SIG-M5 treated with dmso at 0.1 percent for 504 hours (cell line): ENCODE measurements around the gene SCFD1.
"Not testable (repeated sequence)": the region's sequence is repeated elsewhere in the genome, so short reads cannot be mapped to it uniquely, and the experiment has no call there.

Experiments used
- DNase-seq: peaks from one replicate; lab custom pipeline; 2025; ENCODE audit not compliant: unreplicated experiment; lab: John Stamatoyannopoulos, UW

SCFD1 gene, protein sequence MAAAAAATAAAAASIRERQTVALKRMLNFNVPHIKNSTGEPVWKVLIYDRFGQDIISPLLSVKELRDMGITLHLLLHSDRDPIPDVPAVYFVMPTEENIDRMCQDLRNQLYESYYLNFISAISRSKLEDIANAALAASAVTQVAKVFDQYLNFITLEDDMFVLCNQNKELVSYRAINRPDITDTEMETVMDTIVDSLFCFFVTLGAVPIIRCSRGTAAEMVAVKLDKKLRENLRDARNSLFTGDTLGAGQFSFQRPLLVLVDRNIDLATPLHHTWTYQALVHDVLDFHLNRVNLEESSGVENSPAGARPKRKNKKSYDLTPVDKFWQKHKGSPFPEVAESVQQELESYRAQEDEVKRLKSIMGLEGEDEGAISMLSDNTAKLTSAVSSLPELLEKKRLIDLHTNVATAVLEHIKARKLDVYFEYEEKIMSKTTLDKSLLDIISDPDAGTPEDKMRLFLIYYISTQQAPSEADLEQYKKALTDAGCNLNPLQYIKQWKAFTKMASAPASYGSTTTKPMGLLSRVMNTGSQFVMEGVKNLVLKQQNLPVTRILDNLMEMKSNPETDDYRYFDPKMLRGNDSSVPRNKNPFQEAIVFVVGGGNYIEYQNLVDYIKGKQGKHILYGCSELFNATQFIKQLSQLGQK

DNA sequence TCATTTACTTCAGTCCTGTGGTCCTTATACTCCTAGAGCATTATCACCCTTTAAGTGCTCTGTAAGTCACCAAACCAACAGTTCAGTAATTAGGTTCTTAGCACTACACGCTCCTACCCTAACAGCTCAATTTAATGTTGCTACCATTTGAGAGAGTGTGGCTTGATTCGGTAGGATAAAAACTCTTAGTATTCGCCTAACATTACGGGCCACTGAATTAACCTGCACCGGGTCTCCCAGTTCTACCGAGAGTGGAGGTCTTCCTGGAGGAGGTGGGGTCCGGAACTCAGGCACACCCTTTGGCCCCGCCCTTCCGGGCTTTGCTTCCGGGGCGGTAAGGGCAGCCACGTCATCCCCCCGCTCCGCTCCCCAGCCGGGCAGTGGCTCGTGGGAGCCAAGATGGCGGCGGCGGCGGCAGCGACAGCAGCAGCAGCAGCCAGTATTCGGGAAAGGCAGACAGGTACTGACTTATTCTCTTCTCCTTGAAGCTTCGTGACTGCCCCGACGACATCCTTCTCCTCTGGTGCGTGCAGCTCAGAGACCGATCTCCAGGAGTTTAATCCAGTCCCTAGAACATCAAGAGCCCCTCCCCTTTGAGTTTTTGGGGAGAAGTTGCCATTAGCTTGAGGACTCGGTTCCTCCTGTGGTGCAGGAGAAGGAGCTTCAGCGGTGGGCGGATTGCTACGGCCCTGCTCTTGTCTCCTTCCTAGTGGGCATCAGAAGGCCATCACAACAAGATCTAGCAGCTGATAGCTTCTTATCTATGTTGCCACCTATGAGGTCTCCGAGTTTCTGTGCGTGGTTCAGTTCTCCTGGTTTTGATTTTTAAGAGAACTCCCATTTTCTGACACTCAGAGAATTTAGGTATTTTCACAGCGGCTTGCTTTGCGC, at the start of gene SCFD1:
Gene SCFD1, plus strand, starts transcription at position 380 of the 891 bp plus-strand sequence. Its CDS starts 20 bp downstream, at position 400.
- peak; percentile 87 for DNase-seq

DNA sequence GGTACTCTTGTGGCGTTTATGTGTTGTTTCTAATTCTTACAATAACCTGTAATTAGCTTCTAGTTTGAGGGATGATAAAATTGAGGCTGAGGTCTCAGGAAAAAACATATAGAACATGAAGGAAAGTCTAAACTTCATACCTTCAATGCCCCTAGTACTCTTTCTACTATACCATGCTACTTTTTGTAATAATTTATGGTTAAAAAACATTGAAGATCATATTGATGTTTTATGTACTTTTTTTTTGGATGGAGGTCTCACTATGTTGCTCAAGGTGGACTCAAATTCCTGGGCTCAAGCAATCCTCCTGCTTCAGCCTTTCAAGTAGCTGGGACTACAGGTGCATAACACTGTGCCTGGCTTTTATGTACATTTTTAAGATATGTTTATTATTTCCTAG, 49.3 kb upstream of the SCFD1 start:
- DNase-seq, result no peak

DNA sequence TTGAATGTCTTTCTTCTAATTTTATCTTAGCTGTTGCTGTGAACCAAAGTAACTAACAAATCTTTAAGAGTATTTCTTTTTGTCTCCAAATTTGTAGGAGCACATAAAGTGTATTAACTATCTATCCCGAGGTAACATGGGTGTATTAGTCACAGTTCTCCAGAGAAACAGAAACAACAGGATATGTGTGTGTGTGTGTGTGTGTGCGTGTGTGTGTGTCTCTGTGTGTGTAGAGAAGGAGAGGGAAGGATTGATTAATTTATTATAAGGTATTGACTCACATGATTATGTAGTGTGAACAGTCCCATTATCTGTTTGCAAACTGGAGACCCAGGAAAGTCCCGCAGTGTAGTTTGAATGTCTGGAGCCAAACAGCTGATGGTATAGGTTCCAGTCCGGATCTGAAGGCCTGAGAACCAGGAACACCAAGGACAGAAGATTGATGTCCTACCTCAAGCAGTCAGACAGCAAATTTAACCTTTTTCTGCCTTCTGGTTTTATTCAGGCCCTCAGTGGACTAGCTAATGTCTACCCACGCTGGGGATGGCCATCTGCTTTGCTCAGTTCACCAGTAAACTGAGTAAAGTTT, 48.8 kb upstream of the SCFD1 start:
- no peak for DNase-seq

DNA sequence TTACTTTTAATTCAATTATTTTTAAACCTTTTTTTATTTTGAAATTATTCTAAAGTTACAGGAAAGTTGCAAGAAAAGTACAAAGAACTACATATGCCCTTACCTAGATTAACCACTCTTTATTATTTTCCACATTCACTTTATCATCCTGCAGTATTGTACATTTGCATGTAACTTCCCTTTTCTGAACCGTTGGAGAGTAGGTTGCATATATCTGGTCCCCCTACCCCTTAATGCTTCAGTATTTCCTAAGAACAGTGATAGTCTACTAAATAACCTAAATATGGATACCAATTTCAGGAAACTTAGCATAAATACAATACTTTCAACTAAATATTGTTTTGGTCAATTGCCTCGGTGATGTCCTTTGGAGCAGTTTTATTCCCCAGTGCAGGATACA, 48.2 kb upstream of the SCFD1 start:
- DNase-seq, result peak; percentile 38

DNA sequence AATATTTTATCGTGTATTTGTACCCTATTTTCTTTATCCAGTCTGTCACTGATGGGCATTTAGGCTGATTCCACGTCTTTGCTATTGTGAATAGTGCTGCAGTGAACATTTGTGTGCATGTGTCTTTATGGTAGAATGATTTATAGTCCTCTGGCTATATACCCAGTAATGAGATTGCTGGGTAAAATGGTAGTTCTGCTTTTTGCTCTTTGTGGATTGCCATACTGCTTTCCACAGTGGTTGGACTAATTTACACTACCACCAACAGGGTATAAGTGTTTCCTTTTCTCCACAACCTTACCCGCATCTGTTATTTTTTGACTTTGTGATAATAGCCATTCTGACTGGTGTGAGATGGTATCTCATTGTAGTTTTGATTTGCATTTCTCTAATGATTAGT, 47.3 kb upstream of the SCFD1 start:
- not testable (repeated sequence) for DNase-seq

DNA sequence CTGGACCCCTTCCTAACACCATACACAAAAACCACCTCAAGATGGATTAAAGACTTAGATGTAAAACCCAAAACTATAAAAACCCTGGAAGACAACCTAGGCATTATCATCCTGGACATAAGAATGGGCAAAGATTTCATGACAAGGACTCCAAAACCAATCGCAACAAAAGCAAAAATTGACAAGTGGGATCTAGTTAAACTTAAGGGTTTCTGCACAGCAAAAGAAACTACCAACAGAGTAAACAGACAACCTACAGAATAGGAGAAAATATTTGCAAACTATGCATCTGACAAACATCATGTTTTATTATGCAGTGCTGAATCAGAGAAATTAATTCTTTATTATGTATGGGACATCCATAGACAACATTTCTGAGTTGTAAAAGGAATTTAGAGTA, 45.8 kb upstream of the SCFD1 start:
- not testable (repeated sequence) for DNase-seq

DNA sequence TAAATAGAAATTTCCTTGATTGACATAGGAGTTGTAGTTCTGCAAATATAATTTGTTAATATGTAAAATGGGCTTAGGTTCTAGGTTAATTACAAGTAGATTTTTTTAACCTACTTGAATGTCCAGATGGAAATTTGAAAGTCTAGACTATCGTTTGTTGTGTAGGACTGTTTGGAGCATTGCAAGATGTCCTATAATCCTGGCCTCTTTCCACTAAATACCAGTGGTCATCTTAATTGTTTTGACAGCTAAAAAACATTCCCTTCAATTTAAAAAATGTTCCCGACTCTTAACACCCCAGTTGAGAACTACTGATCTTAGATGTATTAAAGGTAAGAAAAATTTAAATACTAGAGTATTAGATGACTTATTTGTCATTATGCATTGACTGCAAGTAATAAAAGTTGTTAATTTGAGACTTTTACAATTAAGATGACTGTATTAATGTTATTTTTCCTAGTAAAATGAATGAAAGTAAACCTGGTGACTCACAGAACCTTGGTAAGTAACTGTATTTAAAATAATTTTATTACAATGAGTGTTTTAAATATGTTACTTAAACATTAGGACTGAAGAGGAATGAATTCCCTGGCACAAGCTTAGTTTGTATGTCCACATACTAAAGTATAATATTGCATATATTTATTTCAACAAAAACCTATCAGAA, 41.4 kb upstream of the SCFD1 start:
- DNase-seq, result no peak

DNA sequence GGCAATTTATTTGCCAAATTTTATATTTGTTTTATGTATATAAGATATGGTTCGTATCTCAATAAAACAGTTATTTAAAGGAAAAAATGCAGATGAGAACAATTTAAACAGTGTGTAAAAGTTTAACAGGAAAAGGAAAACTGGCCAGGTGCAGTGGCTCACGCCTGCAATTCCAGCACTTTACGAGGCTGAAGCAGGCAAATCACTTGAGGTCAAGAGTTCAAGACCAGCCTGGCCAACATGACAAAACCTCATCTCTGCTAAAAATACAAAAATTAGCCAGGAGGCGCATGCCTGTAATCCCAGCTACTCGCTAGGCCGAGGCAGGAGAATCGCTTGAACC, 40.9 kb upstream of the SCFD1 start:
- DNase-seq, result no peak

DNA sequence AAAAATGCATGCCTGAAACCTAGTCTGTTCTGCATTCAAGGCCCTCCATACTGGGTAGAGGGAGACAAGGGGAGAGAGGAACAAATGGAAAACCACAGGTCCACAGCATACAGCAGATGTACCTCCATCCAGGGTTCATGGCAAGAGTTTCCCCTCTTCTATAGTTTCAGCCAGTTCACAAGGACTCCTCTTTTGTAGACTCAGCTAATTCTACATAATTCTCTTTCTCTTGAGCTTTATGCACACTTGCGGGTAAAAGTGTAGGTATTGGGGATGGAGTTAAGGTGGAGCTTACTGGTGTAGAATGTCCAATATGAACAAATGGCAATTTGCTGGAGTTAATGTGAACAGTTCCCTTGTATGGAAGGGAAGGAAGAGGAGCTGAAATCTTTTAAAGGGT, 39.7 kb upstream of the SCFD1 start:
- no peak for DNase-seq

DNA sequence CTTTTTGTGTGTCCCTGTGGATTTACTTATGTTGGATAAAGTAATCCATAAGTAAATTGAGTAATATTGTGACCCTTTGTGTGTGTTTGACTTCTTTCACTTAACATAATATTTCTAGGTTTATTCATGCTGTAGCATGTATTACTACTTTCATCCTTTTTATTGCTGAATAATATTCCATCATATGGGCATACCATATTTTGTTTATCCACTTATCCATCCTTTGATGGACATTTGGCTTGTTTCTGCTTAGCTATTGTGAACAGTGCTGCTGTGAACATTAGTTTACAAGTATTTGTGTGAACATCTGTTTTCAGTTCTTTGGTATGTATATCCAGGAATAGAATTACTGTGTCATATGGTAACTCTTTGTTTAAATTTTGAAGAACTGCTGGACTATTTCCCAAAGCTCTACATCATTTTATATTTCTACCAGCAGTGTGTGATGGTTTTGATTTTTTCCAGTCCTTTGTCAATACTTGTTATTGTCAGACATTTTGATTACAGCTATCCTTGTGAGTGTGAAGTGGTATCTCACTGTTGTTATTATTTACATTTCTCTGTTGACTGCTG, 38.0 kb upstream of the SCFD1 start:
- DNase-seq, result no peak

DNA sequence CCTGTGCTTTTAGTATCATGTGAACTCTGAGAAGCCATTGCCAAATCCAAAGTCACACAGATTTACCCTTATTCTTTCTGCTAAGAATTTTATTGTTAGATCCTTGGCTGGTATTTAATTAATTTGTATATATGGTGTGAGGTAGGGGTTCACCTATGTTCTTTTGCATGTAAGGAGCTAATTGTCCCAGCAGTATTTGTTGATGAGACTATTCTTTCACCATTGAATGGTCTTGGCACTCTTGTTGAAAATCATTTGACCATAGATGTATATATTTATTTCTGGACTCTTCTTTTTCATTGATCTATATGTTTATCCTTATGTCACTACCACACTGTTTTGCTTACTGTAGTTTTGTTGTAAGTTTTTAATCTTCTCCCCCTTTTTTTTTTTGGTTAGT, 36.9 kb upstream of the SCFD1 start:
- no peak for DNase-seq

DNA sequence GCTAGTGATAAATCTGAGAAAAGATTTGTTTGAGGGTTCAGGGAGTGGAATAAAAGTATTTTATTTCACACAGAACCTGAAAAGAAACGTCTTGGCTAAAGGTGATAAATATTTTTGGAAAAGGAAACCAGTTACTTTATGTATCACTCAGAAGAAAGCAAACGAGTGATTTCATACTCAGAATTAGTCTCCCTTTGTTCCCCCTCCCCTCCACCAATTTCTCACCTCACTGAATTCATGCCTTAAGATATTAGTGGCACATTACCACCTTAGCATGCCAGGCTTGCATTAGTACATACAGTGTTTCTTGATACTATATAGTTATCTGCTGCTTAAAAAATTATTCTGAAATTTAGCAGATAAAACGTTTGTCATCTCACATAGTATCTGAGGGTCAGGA, 35.0 kb upstream of the SCFD1 start:
- no peak for DNase-seq

DNA sequence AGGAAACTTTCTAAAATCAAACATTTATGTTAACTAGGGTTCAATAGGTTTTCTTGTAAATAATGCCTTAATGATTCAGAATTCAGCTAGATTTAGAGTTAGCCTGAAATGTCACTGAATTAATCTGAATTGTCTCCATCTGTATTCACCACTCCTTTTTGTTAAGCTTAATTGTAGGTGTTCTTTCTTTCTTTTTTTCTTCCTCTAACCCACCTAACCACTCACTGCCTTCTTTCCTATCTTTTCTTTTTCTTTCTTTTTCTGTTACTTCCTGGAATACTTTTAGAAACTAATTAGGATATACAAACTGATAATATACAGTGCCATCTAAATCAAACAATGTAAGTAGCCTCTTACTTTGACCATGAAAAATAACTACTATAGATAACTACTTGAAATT, 33.2 kb upstream of the SCFD1 start:
- DNase-seq, result no peak

DNA sequence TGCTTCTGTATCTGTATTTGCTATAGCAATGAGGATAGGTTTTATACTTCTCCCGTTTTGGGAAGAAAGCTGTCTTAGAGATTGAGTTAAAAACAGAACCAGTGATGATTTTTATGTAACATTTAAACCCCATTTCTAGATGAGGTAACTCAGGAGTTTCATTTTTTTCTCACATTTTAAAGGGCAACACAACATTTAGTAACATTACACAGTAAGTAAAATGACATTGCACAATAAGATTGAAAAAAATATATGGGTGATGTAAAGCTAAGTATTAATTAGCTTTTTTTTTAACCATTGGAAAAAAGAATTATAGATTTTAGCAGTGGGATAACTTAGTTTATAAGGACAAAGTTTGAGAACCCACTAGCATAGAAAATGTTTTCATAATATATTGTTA, 25.2 kb upstream of the SCFD1 start:
- no peak for DNase-seq

DNA sequence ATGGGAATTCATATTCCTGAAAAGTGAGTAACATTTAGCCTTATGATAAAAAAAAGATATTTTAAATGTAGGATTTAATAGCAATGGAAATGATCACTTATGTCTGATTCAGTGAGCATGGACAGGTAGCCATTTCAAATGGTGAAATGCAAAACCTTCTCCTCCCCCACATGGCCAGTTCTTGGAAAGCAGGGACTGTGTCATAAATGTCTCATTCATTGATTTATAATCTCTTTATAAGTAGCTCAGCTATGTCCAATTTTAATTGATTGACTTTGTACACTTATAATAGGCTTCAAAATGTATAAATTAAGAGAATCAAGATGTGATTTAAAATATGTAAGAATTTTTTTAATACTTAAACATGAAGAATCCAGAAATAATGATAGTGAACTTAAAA, 24.6 kb upstream of the SCFD1 start:
- no peak for DNase-seq

DNA sequence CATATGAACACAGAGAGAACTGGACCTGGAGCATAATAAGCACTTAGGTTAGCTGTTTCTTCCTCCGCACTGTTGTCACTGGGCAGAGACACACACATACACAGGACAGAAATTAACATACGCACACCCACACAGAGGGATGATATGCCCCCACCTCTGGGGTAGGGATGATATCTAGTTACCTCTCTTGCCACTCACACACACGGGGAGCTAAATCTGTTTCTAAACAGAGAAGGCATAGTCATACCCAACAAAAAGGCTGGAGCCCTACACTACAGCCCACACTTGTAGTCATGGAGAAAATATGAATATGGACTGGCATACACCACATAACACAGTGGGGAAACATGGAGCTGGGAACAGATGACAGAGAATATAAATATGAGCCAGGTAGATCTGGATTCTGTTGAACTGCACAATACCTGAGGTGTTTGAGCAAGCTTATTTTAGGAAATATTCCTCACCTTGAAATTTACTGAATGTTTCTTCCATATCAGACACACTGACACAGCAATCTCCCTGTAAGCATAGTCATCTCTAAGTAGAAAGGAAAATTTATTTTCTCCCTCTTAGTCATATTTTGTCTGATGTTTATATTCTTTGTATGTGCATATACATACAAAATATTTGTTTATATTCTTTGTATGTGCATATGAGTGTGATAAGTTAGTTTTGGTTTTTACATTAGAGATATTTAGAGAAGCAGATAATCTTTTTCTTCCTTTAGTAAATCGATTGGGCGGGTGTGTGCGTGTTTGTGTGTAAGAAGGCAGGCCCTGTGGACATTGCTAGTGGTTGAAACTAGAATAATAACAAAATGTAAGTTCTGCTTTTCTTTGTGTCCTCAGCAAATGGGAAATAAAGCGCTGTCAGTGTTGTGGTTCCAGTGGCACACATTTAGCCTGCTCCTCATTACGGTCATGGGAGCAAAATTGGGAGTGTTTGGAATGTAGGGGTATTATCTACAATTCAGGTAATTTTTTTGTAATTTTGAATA, 20.9 kb upstream of the SCFD1 start:
- DNase-seq, result peak; percentile 24

DNA sequence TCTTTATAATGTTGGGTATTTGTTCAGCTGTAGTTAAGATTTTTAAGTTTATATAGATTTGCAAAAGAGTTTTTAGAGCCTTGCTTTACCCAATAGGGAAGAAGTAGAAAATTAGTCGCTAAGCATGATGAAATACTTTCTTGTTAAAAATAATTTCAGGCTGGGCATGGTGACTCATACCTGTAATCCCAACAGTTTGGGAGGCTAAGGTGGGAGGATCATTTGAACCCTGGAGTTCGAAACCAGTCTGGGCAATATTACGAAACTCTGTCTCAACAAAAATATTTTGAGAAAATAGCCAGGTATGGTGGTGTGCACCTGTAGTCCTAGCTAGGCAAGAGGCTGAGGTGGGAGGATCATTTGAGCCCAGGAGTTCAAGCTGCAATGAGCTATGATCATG, 18.7 kb upstream of the SCFD1 start:
- DNase-seq, result no peak

DNA sequence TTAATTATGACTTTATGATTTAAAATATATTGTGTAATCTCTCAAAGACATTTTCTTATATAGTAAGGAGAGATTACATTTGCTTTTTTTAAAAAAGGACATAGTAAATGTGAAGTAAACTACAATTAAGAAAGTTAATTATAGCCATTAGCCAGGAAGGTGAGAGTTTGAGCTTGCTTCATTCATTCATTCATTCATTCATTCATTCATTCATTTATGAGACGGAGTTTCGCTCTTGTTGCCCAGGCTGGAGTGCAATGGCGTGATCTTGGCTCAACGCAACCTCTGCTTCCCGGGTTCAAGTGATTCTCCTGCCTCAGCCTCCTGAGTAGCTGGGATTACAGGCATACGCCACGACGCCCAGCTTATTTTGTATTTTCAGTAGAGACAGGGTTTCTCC, 17.4 kb upstream of the SCFD1 start:
- DNase-seq, result not testable (repeated sequence)

DNA sequence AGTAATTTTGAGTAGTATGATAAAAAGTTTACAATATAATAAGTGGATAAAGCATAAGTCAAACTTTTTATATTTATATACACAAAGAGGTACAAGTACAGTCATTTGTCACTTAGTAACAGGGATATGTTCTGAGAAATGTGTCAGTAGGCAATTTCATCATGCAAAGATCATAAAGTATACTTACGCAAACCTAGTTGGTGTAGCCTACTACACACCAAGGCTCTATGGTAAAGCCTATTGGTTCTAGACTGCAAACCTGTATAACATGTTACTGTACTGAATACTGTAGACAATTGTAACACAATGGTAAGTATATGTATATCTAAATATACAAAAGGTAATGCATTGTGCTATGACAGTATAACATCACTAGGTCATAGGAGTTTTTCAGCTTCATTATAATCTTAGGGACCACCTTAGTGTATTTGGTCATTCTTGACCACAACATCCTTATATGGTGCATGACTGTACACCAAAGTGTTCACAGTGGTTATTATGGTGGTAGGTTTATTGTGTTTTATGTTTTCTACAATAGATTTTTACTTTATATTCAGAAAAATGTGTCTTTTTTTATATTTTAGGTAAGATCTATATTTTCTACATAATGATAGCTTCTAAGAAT, 14.9 kb upstream of the SCFD1 start:
- no peak for DNase-seq
